ENCODE results near the gene TRIM45.

Gene TRIM45

GRCh38 chr1:117077267-117077666 is 44.3 kb downstream of the TRIM45 start:
- Histone ChIP-seq H3K4me2 (ENCODE audit: low read length) (no peak overlapping the region), H4K20me1 (ENCODE audit: insufficient read depth, low read length) (no peaks in the 10 kb centered on the region), H3K79me2 (ENCODE audit: low read length) (no peaks in the 10 kb centered on the region), H3K4me1 (ENCODE audit: low read length) (no peaks in the 10 kb centered on the region), H3K27me3 (ENCODE audit: low read depth, low read length) (no peaks in the 10 kb centered on the region), H3K36me3 (replicated peaks; ENCODE audit: low read depth, low read length) (peaks cover 60% of the 10 kb centered on the region), H3K27ac (ENCODE audit: low read length) (no peak overlapping the region), H3K9me3 (ENCODE audit: insufficient read depth, low read length) (no peaks in the 10 kb centered on the region), H3K9ac (ENCODE audit: low read length) (no peak overlapping the region), H3K4me3 (ENCODE audit: low read length) (no peak overlapping the region), H2AFZ (ENCODE audit: low read depth, low read length) (no peak overlapping the region)
- TF ChIP-seq CTCF (IDR thresholded peaks at IDR 0.05; ENCODE audit: low read depth, low read length), result no peak
- TF ChIP-seq EZH2phosphoT487 (IDR thresholded peaks at IDR 0.05; ENCODE audit: low read depth), result no peak

GRCh38 chr1:117076648-117077047 is 44.9 kb downstream of the TRIM45 start:
- H3K4me1 ChIP-seq (ENCODE audit: low read length), result no peaks in the 10 kb centered on the region
- no peak overlapping the region for H2AFZ ChIP-seq (ENCODE audit: low read depth, low read length)
- H3K4me3 ChIP-seq (ENCODE audit: low read length), result no peak overlapping the region
- peaks cover 55% of the 10 kb centered on the region for H3K36me3 ChIP-seq (replicated peaks; ENCODE audit: low read depth, low read length)
- TF ChIP-seq EZH2phosphoT487 (IDR thresholded peaks at IDR 0.05; ENCODE audit: low read depth) (no peak), CTCF (IDR thresholded peaks at IDR 0.05; ENCODE audit: low read depth, low read length) (no peak)
- no peaks in the 10 kb centered on the region for H4K20me1 ChIP-seq (ENCODE audit: insufficient read depth, low read length)
- no peak overlapping the region for H3K27ac ChIP-seq (ENCODE audit: low read length)
- peaks cover 3% of the 10 kb centered on the region; the same call in 1 of the 2 replicates for H3K79me2 ChIP-seq (ENCODE audit: low read length)
- H3K4me2 ChIP-seq (ENCODE audit: low read length), result no peak overlapping the region
- H3K9ac ChIP-seq (ENCODE audit: low read length), result no peak overlapping the region
- H3K9me3 ChIP-seq (ENCODE audit: insufficient read depth, low read length), result no peaks in the 10 kb centered on the region
- no peaks in the 10 kb centered on the region for H3K27me3 ChIP-seq (ENCODE audit: low read depth, low read length)

GRCh38 chr1:117070124-117070523 is 51.4 kb downstream of the TRIM45 start:
- Histone ChIP-seq H3K9ac (ENCODE audit: low read length) (no peak overlapping the region), H3K36me3 (replicated peaks; ENCODE audit: low read depth, low read length) (peaks cover 24% of the 10 kb centered on the region), H3K4me1 (ENCODE audit: low read length) (peaks cover 13% of the 10 kb centered on the region), H3K27ac (ENCODE audit: low read length) (no peak overlapping the region), H3K4me3 (ENCODE audit: low read length) (no peak overlapping the region), H4K20me1 (ENCODE audit: insufficient read depth, low read length) (no peaks in the 10 kb centered on the region), H3K4me2 (ENCODE audit: low read length) (no peak overlapping the region), H3K9me3 (ENCODE audit: insufficient read depth, low read length) (no peaks in the 10 kb centered on the region), H3K27me3 (ENCODE audit: low read depth, low read length) (no peaks in the 10 kb centered on the region), H2AFZ (ENCODE audit: low read depth, low read length) (no peak overlapping the region), H3K79me2 (ENCODE audit: low read length) (peaks cover 14% of the 10 kb centered on the region)
- TF ChIP-seq CTCF (IDR thresholded peaks at IDR 0.05; ENCODE audit: low read depth, low read length) (no peak), EZH2phosphoT487 (IDR thresholded peaks at IDR 0.05; ENCODE audit: low read depth) (no peak)

- no peaks in the 10 kb centered on the region for H3K27me3 ChIP-seq (ENCODE audit: low read depth, low read length)
- H3K27ac ChIP-seq (ENCODE audit: low read length), result no peak overlapping the region
- peaks cover 14% of the 10 kb centered on the region for H3K79me2 ChIP-seq (ENCODE audit: low read length)
- no peaks in the 10 kb centered on the region for H4K20me1 ChIP-seq (ENCODE audit: insufficient read depth, low read length)
- H3K9me3 ChIP-seq (ENCODE audit: insufficient read depth, low read length), result no peaks in the 10 kb centered on the region
- H3K9ac ChIP-seq (ENCODE audit: low read length), result no peak overlapping the region
- no peak overlapping the region for H3K4me3 ChIP-seq (ENCODE audit: low read length)
- no peak overlapping the region for H2AFZ ChIP-seq (ENCODE audit: low read depth, low read length)
- TF ChIP-seq EZH2phosphoT487 (IDR thresholded peaks at IDR 0.05; ENCODE audit: low read depth) (no peak), CTCF (IDR thresholded peaks at IDR 0.05; ENCODE audit: low read depth, low read length) (no peak)
- H3K4me1 ChIP-seq (ENCODE audit: low read length), result peaks cover 13% of the 10 kb centered on the region
- no peak overlapping the region for H3K4me2 ChIP-seq (ENCODE audit: low read length)
- peaks cover 18% of the 10 kb centered on the region for H3K36me3 ChIP-seq (replicated peaks; ENCODE audit: low read depth, low read length)
These were observed 52.2 kb downstream of the TRIM45 start for GRCh38 chr1:117069220-117069844.

All from OCI-LY3 (cell line).